Measurements from ENCODE around the gene NACC1. TPM values are rescaled to one million over a fixed set of nuclear protein-coding genes. Genes with fewer than 3 reads are reported as not detected.

The NACC1 gene
- total RNA-seq, 2 donors from 2014 or later = 56.7 to 119 TPM

DNA sequence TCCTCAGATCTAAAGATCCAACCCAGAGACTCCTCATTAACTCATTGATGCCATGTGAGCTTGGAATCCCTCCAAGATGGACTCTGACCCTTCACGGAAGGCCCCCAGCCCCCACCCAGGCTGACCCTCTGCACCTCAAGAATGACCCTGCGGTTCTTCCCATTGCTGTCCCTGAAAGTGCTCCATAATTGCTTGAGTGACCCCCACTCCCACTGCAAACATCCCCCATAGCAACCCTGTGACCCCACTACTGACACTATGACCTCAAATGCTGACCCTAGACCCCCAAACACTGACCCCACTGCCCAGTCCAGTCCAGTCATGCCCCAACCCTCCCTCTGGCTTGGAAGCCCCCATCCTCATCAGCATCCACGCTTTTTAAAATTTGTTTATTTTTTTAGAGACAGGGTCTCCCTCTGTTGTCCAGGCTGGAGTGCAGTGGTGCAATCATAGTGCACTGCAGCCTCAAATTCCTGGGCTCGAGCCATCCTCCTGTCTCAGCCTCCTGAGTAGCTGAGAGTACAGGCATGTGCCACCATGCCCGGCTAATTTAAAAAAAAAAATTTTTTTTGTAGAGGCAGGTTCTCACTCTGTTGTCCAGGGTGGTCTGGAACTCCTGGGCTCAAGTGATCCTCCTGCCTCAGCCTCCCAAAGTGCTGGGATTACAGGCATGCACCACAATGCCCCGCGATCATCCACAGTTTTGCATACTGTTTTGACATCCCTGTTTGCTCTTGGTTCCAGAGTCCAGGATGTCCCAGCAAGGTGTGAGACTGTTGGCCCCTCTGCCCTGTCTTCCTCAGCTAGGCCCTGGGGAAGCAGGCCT lies 16.3 kb upstream of the NACC1 start:
- intact Hi-C loops (cut with DNase I) = no loop called here
- Histone ChIP-seq H3K4me3 (peak overlapping the region; percentile 52), H3K4me1 (peaks cover 16% of the 10 kb centered on the region), H3K36me3 (no peaks in the 10 kb centered on the region), H3K27ac (peak overlapping the region; percentile 62), H3K27me3 (no peaks in the 10 kb centered on the region), H3K9ac (ENCODE audit: low read depth in 2 of 2, low read length in 2 of 2) (peak overlapping the region; percentile 76 to 83), H3K9me3 (no peaks in the 10 kb centered on the region)
- DNase-seq = no peak
- TF ChIP-seq, protein P1, sequence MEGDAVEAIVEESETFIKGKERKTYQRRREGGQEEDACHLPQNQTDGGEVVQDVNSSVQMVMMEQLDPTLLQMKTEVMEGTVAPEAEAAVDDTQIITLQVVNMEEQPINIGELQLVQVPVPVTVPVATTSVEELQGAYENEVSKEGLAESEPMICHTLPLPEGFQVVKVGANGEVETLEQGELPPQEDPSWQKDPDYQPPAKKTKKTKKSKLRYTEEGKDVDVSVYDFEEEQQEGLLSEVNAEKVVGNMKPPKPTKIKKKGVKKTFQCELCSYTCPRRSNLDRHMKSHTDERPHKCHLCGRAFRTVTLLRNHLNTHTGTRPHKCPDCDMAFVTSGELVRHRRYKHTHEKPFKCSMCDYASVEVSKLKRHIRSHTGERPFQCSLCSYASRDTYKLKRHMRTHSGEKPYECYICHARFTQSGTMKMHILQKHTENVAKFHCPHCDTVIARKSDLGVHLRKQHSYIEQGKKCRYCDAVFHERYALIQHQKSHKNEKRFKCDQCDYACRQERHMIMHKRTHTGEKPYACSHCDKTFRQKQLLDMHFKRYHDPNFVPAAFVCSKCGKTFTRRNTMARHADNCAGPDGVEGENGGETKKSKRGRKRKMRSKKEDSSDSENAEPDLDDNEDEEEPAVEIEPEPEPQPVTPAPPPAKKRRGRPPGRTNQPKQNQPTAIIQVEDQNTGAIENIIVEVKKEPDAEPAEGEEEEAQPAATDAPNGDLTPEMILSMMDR (IDR thresholded peaks at IDR 0.05) = no peak

DNA sequence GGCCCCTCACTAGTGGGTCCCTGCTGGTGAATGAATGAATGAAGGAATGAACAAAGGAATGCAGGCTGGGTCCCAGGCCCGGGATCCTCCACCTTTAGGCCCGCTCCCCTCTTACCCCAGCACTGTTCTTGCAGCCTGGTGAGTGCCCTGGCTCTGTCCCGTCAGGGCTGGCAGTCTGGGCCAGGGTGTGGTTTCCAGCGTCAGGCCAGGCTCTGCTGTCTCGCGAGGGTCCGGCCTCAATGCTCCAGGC lies 15.7 kb upstream of the NACC1 start:
- H3K9ac ChIP-seq (ENCODE audit: low read depth in 2 of 2, low read length in 2 of 2) = peak overlapping the region; percentile 76 to 83
- peak overlapping the region; percentile 52 for H3K4me3 ChIP-seq
- DNase-seq = no peak
- H3K27me3 ChIP-seq = no peaks in the 10 kb centered on the region
- intact Hi-C loops (cut with DNase I) = no loop called here
- H3K9me3 ChIP-seq = no peaks in the 10 kb centered on the region
- TF ChIP-seq, protein P1 (IDR thresholded peaks at IDR 0.05) = no peak
- peak overlapping the region; percentile 62 for H3K27ac ChIP-seq
- no peaks in the 10 kb centered on the region for H3K36me3 ChIP-seq
- peaks cover 16% of the 10 kb centered on the region for H3K4me1 ChIP-seq

DNA sequence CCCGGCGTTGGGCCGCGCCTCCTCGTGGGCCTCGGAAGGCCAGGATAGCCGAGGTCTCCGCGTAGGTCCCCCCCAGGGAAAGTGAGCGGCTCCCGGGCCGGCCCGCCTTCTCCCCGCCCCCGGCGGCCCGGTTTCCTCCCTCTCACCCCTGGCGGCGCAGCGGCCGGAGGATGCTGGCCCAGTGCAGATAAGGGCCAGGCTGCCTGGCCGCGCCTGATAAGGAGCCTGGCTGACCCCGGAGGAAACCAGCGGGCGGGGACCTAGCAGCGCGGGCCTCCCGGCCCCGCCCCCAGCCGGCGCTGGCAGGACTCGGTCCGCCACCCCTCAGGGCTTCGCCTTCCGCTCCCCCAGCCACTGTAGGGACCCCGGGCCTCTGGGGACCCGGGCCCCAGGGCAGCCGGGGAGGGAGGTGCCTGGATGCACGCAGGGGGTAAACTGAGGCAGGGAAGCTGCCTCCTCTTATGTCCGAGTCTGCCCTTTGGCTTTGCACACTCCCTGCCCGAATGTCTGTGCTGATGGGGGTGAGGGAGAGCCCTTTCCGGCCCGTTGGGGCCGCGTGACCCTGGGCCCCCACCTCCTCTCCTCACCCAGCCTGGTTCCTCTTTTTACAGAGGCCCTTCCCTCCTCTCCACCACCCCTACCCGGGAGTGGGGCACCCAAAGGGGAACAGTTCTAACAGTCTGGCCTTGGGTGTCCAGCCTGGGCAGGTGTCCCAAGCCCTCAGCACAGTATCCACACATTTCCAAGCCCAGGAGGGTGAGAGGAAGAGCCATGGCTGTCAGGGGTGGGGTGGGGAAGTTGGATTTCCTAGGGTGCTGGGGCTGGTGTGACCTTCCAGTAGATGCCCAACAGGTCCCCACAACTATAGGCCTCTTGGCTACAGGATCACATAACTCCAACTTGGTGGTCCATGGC lies 15.1 kb upstream of the NACC1 start, which contains the start of gene LYL1:
LYL1 (minus strand) TSS at position 193 of the 915 bp plus-strand sequence. CDS start 1,687 bp downstream, outside the sequence.
- peak within 1 kb of the TSS; percentile 76 to 83 for H3K9ac ChIP-seq (ENCODE audit: low read depth in 2 of 2, low read length in 2 of 2)
- peak within 1 kb of the TSS; percentile 62 for H3K27ac ChIP-seq
- H3K4me1 ChIP-seq = peaks cover 16% of the 10 kb centered on the region
- no peaks in the 10 kb centered on the region for H3K27me3 ChIP-seq
- H3K36me3 ChIP-seq = no peaks in the 10 kb centered on the region
- TF ChIP-seq, protein P1 (IDR thresholded peaks at IDR 0.05) = no peak
- no peaks in the 10 kb centered on the region for H3K9me3 ChIP-seq
- peak within 1 kb of the TSS; percentile 52 for H3K4me3 ChIP-seq
- peak; percentile 75 for DNase-seq
- intact Hi-C loops (cut with DNase I) = no loop called here

DNA sequence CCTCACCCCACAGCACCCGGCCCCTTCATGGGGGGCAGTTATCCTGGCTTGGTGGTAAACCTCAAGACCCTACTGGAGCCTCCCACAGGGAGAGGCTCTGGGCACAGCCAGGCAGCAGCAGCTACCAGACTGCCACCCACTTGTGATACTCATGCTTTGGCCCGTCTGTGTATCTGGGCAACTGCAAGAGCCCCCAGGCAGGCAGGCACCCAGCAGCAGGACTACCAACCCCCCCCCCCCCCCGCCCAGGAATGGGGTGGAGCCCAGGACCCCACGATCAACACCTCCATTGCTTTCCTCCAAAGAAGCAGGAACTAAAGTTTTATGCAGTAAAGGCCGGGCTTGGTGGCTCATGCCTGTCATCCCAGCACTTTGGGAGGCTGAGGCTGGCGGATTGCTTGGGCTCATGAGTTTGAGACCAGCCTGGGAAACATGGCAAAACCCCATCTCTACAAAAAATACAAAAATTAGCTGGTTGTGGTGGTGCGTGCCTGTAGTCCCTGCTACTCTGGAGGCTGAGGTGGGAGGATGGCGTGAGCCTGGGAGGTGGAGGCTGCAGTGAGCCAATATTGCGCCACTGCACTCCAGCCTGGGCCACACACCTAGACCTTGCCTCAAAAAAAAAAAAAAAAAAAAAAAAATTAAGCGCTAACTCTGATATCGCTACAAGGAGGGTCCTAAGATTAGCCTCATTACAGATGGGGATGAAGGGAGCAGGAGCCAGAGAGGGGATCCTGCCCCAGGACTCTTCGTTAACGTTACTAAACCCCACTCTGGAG lies 14.3 kb upstream of the NACC1 start:
- Histone ChIP-seq H3K4me1 (peaks cover 14% of the 10 kb centered on the region), H3K27ac (peak overlapping the region; percentile 62), H3K36me3 (no peaks in the 10 kb centered on the region), H3K4me3 (peak overlapping the region; percentile 8), H3K9ac (ENCODE audit: low read depth in 2 of 2, low read length in 2 of 2) (peak overlapping the region; percentile 28 to 69), H3K9me3 (no peaks in the 10 kb centered on the region), H3K27me3 (no peaks in the 10 kb centered on the region)
- intact Hi-C loops (cut with DNase I) = no loop called here
- no peak for DNase-seq
- TF ChIP-seq, protein P1 (IDR thresholded peaks at IDR 0.05) = no peak

DNA sequence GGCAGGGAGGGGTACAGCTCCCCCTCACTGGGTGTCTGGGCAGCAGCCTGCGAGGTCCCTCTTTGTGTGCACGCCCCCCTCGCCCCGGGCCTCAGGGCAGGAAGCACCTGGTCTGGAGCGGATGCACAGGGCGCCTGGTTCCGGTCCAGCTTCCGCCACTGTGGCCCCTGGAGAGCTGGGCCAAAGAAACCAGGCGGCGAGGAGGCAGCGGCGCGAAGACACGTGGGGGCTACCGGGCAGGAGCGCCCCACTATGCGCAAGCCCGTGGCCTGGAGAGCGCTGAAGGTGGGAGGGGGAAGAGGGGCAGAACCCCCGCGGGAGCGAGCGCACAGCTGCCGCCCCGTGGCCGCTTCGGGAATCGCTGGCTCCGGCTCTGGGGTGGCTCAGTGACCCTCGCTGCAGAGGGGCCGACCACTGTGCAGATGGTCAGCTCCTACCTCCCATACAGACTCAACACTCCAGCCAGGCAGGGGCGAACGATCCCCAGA lies 13.7 kb upstream of the NACC1 start:
- TF ChIP-seq, protein P1 (IDR thresholded peaks at IDR 0.05) = peak; percentile 63
- peak overlapping the region; percentile 8 for H3K4me3 ChIP-seq
- H3K9me3 ChIP-seq = no peaks in the 10 kb centered on the region
- H3K36me3 ChIP-seq = no peaks in the 10 kb centered on the region
- intact Hi-C loops (cut with DNase I) = no loop called here
- DNase-seq = peak; percentile 62
- peak overlapping the region; percentile 48 to 69 for H3K9ac ChIP-seq (ENCODE audit: low read depth in 2 of 2, low read length in 2 of 2)
- peak overlapping the region; percentile 62 for H3K27ac ChIP-seq
- H3K4me1 ChIP-seq = peaks cover 12% of the 10 kb centered on the region
- H3K27me3 ChIP-seq = no peaks in the 10 kb centered on the region

Measured in colonic mucosa (tissue), 4 donors.